Thyroid gland (tissue), 4 donors: ENCODE measurements around the gene IL4R.

Experiments
- CTCF ChIP-seq, 6 experiments: fragments of 200-600 bp in 3 of 6; fragments of 450-650 bp in 3 of 6; sonication (generic) in 3 of 6; IDR thresholded peaks; one replicate each; pipeline ENCODE4 v1.5.1; 2016 to 2019; ENCODE audit warnings: antibody characterized with exemption in 6 of 6, mild to moderate bottlenecking in 2 of 6, inconsistent platforms in 1 of 6, moderate library complexity in 1 of 6
- POLR2A ChIP-seq, 2 donors: fragments of 450-650 bp; IDR thresholded peaks; one replicate each; pipeline ENCODE4 v1.6.1; 2017; ENCODE audit warnings: antibody characterized with exemption in 2 of 2, mild to moderate bottlenecking in 2 of 2, moderate library complexity in 1 of 2

GRCh38 chr16:27318392-27319256, 4.8 kb downstream of the IL4R start:
- TF ChIP-seq CTCF (IDR thresholded peaks at IDR 0.05) (no peak), POLR2A (IDR thresholded peaks at IDR 0.05) (no peak)
